B cell (primary cell): ENCODE measurements around the gene MMP3. TPM values are rescaled to one million over a fixed set of nuclear protein-coding genes. Genes with fewer than 3 reads are reported as not detected.

ENCODE experiments used
- ATAC-seq: fragments of 200-7000 bp; cut with Tn5 transposase; one replicate; pipeline ENCODE4 v1.10.0; 2021; ENCODE audit warnings: low read depth, mild to moderate bottlenecking, moderate number of reproducible peaks, moderate library complexity
- CTCF ChIA-PET: fragments of 350-600 bp; sonication (Branson Sonifier 250); formaldehyde crosslinking; loops from one replicate; lab custom pipeline; 2021; ENCODE audit warnings: antibody characterized with exemption, inconsistent platforms; lab: Charles Lee
- POLR2A ChIA-PET: fragments of 350-600 bp; sonication (Branson Sonifier 250); formaldehyde crosslinking; loops from one replicate; lab custom pipeline; 2021; ENCODE audit warnings: antibody characterized with exemption; lab: Charles Lee
- DNase-seq: peaks from one replicate; pipeline ENCODE4 v3.0.0; 2013
- H2AFZ ChIP-seq: 2 replicates; pipeline ENCODE4 v1.6.1; 2012; ENCODE audit warnings: mild to moderate bottlenecking, low read depth, low read length; ENCODE audit not compliant: insufficient read depth, poor library complexity, severe bottlenecking
- H3K27ac ChIP-seq, 2 donors: 1 replicate in 1 of 2; 2 replicates in 1 of 2; pipeline ENCODE4 v1.5.1; 2012 to 2013; ENCODE audit warnings: low read length in 2 of 2, mild to moderate bottlenecking in 2 of 2, moderate library complexity in 1 of 2
- H3K27me3 ChIP-seq, 4 experiments: fragments of 200-600 bp in 1 of 4; sonication (generic) in 1 of 4; replicated peaks in 1 of 4; 1 replicate in 2 of 4; 2 replicates in 2 of 4; pipeline versions ENCODE4 v1.6.1 to v1.7.0; 2013 to 2016; ENCODE audit warnings: low read length in 3 of 4, mild to moderate bottlenecking in 2 of 4, mixed read lengths in 1 of 4, moderate library complexity in 1 of 4; ENCODE audit not compliant: insufficient read depth in 4 of 4, control insufficient read depth in 3 of 4; ENCODE audit errors: control extremely low read depth in 1 of 4
- H3K36me3 ChIP-seq, 2 experiments: replicated peaks in 1 of 2; 1 replicate in 1 of 2; 2 replicates in 1 of 2; pipeline versions ENCODE4 v1.6.1 to v1.7.1; 2013; ENCODE audit warnings: low read length in 1 of 2; ENCODE audit not compliant: insufficient read depth in 2 of 2, control insufficient read depth in 1 of 2; ENCODE audit errors: control extremely low read depth in 1 of 2, extremely low read depth in 1 of 2
- H3K4me1 ChIP-seq, 2 donors: fragments of 200-600 bp in 1 of 2; sonication (generic) in 1 of 2; 1 replicate in 1 of 2; 2 replicates in 1 of 2; pipeline versions ENCODE4 v1.5.1 to v1.6.1; 2013 to 2017; ENCODE audit warnings: low read length in 2 of 2; ENCODE audit not compliant: control insufficient read depth in 2 of 2, insufficient read depth in 2 of 2
- H3K4me2 ChIP-seq: replicated peaks from 2 replicates; pipeline ENCODE3; 2012; ENCODE audit warnings: mild to moderate bottlenecking, low read depth, low read length; ENCODE audit not compliant: poor library complexity, severe bottlenecking
- H3K4me3 ChIP-seq, 5 experiments: fragments of 200-600 bp in 1 of 5; sonication (generic) in 1 of 5; 1 replicate in 3 of 5; 2 replicates in 2 of 5; pipeline versions ENCODE4 v1.5.1 to v1.7.0; 2011 to 2016; ENCODE audit warnings: low read length in 4 of 5, mild to moderate bottlenecking in 4 of 5, low read depth in 2 of 5, control low read depth in 1 of 5, moderate library complexity in 1 of 5; ENCODE audit not compliant: insufficient read depth in 1 of 5; ENCODE audit errors: control extremely low read depth in 1 of 5, extremely low read depth in 1 of 5
- H3K79me2 ChIP-seq: fragments of 200-600 bp; sonication (generic); one replicate; pipeline ENCODE4 v1.6.0; 2016; ENCODE audit warnings: low read length; ENCODE audit not compliant: control insufficient read depth, insufficient read depth
- H3K9ac ChIP-seq: fragments of 200-600 bp; sonication (generic); 2 replicates; pipeline ENCODE4 v1.6.1; 2017; ENCODE audit warnings: mild to moderate bottlenecking, low read length, moderate library complexity
- H3K9me3 ChIP-seq, 3 donors: one replicate each; pipeline versions ENCODE4 v1.6.1 to v1.7.1; 2013; ENCODE audit warnings: low read length in 2 of 3; ENCODE audit not compliant: control insufficient read depth in 2 of 3, insufficient read depth in 1 of 3; ENCODE audit errors: control extremely low read depth in 1 of 3
- H4K20me1 ChIP-seq: 2 replicates; pipeline ENCODE4 v1.6.0; 2012; ENCODE audit warnings: mild to moderate bottlenecking, low read length; ENCODE audit not compliant: insufficient read depth, control insufficient read depth, poor library complexity, severe bottlenecking
- H3K27ac Mint-ChIP-seq: one replicate; pipeline ENCODE4 v1.8.0; 2021; ENCODE audit warnings: mixed read lengths
- H3K27me3 Mint-ChIP-seq: one replicate; pipeline ENCODE4 v1.8.0; 2021; ENCODE audit warnings: mixed read lengths
- H3K4me1 Mint-ChIP-seq: one replicate; pipeline ENCODE4 v1.8.0; 2021; ENCODE audit warnings: mixed read lengths
- H3K4me3 Mint-ChIP-seq: one replicate; pipeline ENCODE4 v1.8.0; 2021; ENCODE audit warnings: mixed read lengths
- H3K9me3 Mint-ChIP-seq: one replicate; pipeline ENCODE4 v1.8.0; 2022; ENCODE audit warnings: mixed read lengths; ENCODE audit not compliant: insufficient read depth
- CTCF ChIP-seq: fragments of 200-600 bp; IDR thresholded peaks from one replicate; pipeline ENCODE4 v1.8.0; 2022; ENCODE audit warnings: antibody characterized with exemption, mild to moderate bottlenecking
- EZH2 ChIP-seq: IDR thresholded peaks from 2 replicates; pipeline ENCODE4 v1.6.1; 2012; ENCODE audit warnings: borderline replicate concordance, low read depth, mild to moderate bottlenecking, moderate library complexity, low read length; ENCODE audit not compliant: insufficient read depth, poor library complexity, severe bottlenecking
- WGBS: methylation state at CpG from one replicate; pipeline ENCODE4 v1.1.5; 2013; ENCODE audit warnings: missing lambda C conversion rate; ENCODE audit not compliant: insufficient coverage; 5-methylcytosine and 5-hydroxymethylcytosine counted together
- intact Hi-C: fragments of 100-400 bp; cut with micrococcal nuclease; formaldehyde crosslinking; loops from one replicate; pipeline ENCODE4 v1.10.0; 2022
- polyA plus RNA-seq: library from polyadenylated mRNA; depleted of rRNA; stranded (reverse); fragments of >200 nt; gene quantifications from 2 replicates; pipeline ENCODE4 v1.2.3, GENCODE V29; 2012
- total RNA-seq, 2 donors: library from RNA; stranded (reverse); fragments of 120-200 nt in 1 of 2; gene quantifications; 1 replicate in 1 of 2; 2 replicates in 1 of 2; pipeline versions ENCODE4 v1.2.3 to v1.2.4, GENCODE V29; 2013 to 2022

The MMP3 gene
- total and polyA plus RNA-seq, 2 donors (not counting 1 experiment from before 2014, with no cell fraction given) = not detected

GRCh38 chr11:102886999-102887398 is 43.6 kb upstream of the MMP3 start:
- no peak for ATAC-seq
- intact Hi-C loops = no loop called here
- 95% methylated on average over 5 of the region's 6 CpGs for WGBS

GRCh38 chr11:102883141-102883540 is 39.7 kb upstream of the MMP3 start:
- Mint-ChIP-seq H3K27ac (no peak overlapping the region), H3K4me3 (no peak overlapping the region), H3K9me3 (peaks cover 3% of the 10 kb centered on the region), H3K4me1 (peaks cover 2% of the 10 kb centered on the region), H3K27me3 (peaks cover 4% of the 10 kb centered on the region)
- Histone ChIP-seq H3K36me3 (no peaks in the 10 kb centered on the region), H4K20me1 (no peaks in the 10 kb centered on the region), H3K4me2 (no peak overlapping the region), H3K9ac (no peak overlapping the region), H3K79me2 (no peaks in the 10 kb centered on the region), H3K4me1 (no peaks in the 10 kb centered on the region), H2AFZ (no peak overlapping the region), H3K27me3 (no peaks in the 10 kb centered on the region), H3K27ac (no peak overlapping the region), H3K9me3 (no peaks in the 10 kb centered on the region), H3K4me3 (no peak overlapping the region)
- no peak for DNase-seq
- POLR2A ChIA-PET = no interaction called here
- WGBS = 71% methylated on average over 2 of the region's 3 CpGs
- TF ChIP-seq EZH2 (no peak), CTCF (no peak)
- intact Hi-C loops = no loop called here
- CTCF ChIA-PET = no interaction called here
- no peak for ATAC-seq

More at GRCh38 chr11:102886999-102887398, 43.6 kb upstream of the MMP3 start:
- Histone ChIP-seq H3K79me2 (no peaks in the 10 kb centered on the region), H2AFZ (no peak overlapping the region), H3K27ac (no peak overlapping the region), H3K4me2 (no peak overlapping the region), H3K9me3 (no peaks in the 10 kb centered on the region), H3K4me1 (no peaks in the 10 kb centered on the region), H3K9ac (no peak overlapping the region), H4K20me1 (no peaks in the 10 kb centered on the region), H3K27me3 (no peaks in the 10 kb centered on the region), H3K4me3 (no peak overlapping the region), H3K36me3 (no peaks in the 10 kb centered on the region)
- peaks cover 2% of the 10 kb centered on the region for H3K4me1 Mint-ChIP-seq
- H3K9me3 Mint-ChIP-seq = no peaks in the 10 kb centered on the region
- CTCF ChIA-PET = interaction anchor here (0.8 kb wide), 1 partner anchor 28 kb away, joined by 6 read pairs; no protein-coding TSS in a partner anchor
- no peak overlapping the region for H3K27ac Mint-ChIP-seq
- H3K27me3 Mint-ChIP-seq = no peaks in the 10 kb centered on the region
- no peak overlapping the region for H3K4me3 Mint-ChIP-seq
- POLR2A ChIA-PET = no interaction called here
- no peak for DNase-seq
- TF ChIP-seq EZH2 (no peak), CTCF (no peak)
